ENCODE results near the gene ZBTB20. TPM values are rescaled to one million over a fixed set of nuclear protein-coding genes. Genes with fewer than 3 reads are reported as not detected.

Gene ZBTB20
- total and polyA plus RNA-seq, 2 donors (not counting 1 experiment from before 2014, with no cell fraction given): 4.0 to 123 TPM

DNA sequence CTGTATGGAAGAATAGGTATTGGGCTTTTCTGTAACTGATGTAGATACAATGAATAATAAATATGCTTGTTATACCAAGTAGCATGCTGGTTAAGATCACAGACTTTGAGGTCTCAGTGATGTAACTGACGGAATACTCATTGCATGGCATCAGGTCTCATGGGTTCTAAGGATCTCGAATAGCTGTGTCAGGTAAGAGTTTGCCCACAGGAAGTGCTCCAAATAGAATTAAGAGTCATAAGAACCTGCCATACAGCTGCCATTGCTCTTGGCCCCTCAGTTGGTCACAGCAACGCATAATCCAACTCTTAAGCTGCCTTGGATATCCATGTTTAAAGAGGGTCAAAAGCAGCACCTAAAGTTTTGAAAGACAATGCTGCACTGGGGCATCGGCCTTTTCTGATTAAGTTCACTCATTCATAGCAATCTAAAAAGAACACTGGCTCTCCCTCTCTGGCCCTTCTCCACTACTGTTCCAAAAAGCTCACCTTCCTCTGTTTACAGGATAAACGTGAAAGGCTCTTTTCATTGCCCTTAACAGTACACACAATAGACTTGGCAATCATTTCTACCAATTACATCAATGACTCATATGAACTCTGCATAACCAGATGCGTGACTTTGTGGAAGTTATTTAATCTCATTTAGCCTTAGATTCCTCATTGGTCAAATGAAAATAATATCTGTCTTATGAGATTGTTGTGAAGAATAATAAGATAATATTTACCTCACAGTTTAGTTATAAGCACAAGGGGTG, 74.6 kb downstream of the ZBTB20 start:
- 91% methylated on average over 5 of the region's 6 CpGs for WGBS (ENCODE audit: insufficient coverage)
- DNase-seq: no peak
- Mint-ChIP-seq H3K4me1 (peaks cover 4% of the 10 kb centered on the region), H3K27ac (no peak overlapping the region), H3K27me3 (no peaks in the 10 kb centered on the region), H3K4me3 (no peak overlapping the region), H3K9me3 (ENCODE audit: insufficient read depth) (no peaks in the 10 kb centered on the region)
- CTCF ChIA-PET: no interaction called here
- H3K4me2 ChIP-seq (replicated peaks; ENCODE audit: low read depth, low read length, poor library complexity, severe bottlenecking): no peak overlapping the region
- intact Hi-C loops (cut with micrococcal nuclease): no loop called here
- POLR2A ChIA-PET: no interaction called here
- no peak overlapping the region for H3K4me3 ChIP-seq (ENCODE audit: control extremely low read depth in 1 of 5, extremely low read depth in 1 of 5, insufficient read depth in 1 of 5, low read depth in 2 of 5, low read length in 4 of 5)
- H3K4me1 ChIP-seq (ENCODE audit: control insufficient read depth in 2 of 2, insufficient read depth in 2 of 2, low read length in 2 of 2): no peaks in the 10 kb centered on the region
- no peak overlapping the region for H3K27ac ChIP-seq (ENCODE audit: low read length in 2 of 2)
- peaks cover 30% of the 10 kb centered on the region for H4K20me1 ChIP-seq (ENCODE audit: control insufficient read depth, insufficient read depth, low read length, poor library complexity, severe bottlenecking)
- TF ChIP-seq, protein P1, sequence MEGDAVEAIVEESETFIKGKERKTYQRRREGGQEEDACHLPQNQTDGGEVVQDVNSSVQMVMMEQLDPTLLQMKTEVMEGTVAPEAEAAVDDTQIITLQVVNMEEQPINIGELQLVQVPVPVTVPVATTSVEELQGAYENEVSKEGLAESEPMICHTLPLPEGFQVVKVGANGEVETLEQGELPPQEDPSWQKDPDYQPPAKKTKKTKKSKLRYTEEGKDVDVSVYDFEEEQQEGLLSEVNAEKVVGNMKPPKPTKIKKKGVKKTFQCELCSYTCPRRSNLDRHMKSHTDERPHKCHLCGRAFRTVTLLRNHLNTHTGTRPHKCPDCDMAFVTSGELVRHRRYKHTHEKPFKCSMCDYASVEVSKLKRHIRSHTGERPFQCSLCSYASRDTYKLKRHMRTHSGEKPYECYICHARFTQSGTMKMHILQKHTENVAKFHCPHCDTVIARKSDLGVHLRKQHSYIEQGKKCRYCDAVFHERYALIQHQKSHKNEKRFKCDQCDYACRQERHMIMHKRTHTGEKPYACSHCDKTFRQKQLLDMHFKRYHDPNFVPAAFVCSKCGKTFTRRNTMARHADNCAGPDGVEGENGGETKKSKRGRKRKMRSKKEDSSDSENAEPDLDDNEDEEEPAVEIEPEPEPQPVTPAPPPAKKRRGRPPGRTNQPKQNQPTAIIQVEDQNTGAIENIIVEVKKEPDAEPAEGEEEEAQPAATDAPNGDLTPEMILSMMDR (IDR thresholded peaks at IDR 0.05): no peak
- TF ChIP-seq EZH2 (IDR thresholded peaks at IDR 0.05; ENCODE audit: borderline replicate concordance, insufficient read depth, low read depth, low read length, poor library complexity, severe bottlenecking): no peak
- no peak overlapping the region for H3K9ac ChIP-seq (ENCODE audit: low read length)
- no peak overlapping the region for H2AFZ ChIP-seq (ENCODE audit: insufficient read depth, low read depth, low read length, poor library complexity, severe bottlenecking)
- H3K79me2 ChIP-seq (ENCODE audit: control insufficient read depth, insufficient read depth, low read length): peaks cover 4% of the 10 kb centered on the region
- ATAC-seq (ENCODE audit: low read depth): no peak
- H3K27me3 ChIP-seq (replicated peaks in 1 of 4; ENCODE audit: control extremely low read depth in 1 of 4, control insufficient read depth in 3 of 4, insufficient read depth in 4 of 4, low read length in 3 of 4): no peaks in the 10 kb centered on the region
- H3K9me3 ChIP-seq (ENCODE audit: control extremely low read depth in 1 of 3, control insufficient read depth in 2 of 3, insufficient read depth in 1 of 3, low read length in 2 of 3): no peaks in the 10 kb centered on the region
- H3K36me3 ChIP-seq (replicated peaks in 1 of 2; ENCODE audit: control extremely low read depth in 1 of 2, control insufficient read depth in 1 of 2, extremely low read depth in 1 of 2, insufficient read depth in 2 of 2, low read length in 1 of 2): peaks cover 0 to 7% of the 10 kb centered on the region in 2 experiments

DNA sequence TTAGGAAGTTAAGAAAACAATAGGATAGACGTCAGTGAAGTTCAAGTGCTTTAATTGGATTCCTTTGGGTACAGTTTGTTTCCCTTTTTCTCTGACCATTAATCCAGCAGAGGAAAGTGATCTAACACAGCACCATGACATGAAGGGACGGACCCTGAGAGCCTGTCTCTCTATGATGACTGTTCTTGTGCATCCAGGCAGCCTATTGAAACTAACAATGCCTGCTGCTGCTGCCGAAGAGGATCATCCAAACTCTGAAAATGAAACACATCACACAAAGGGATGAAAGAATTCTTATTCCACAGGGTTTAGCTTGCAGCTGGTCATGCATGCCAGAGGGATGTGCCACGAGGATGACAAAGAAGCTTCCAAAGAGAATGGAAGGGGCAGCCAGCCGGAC, 75.5 kb downstream of the ZBTB20 start:
- peaks cover 25% of the 10 kb centered on the region for H4K20me1 ChIP-seq (ENCODE audit: control insufficient read depth, insufficient read depth, low read length, poor library complexity, severe bottlenecking)
- no peak overlapping the region for H3K9ac ChIP-seq (ENCODE audit: low read length)
- H3K4me3 ChIP-seq (ENCODE audit: control extremely low read depth in 1 of 5, extremely low read depth in 1 of 5, insufficient read depth in 1 of 5, low read depth in 2 of 5, low read length in 4 of 5): no peak overlapping the region
- Mint-ChIP-seq H3K4me3 (no peak overlapping the region), H3K4me1 (peaks cover 4% of the 10 kb centered on the region), H3K27me3 (no peaks in the 10 kb centered on the region), H3K27ac (no peak overlapping the region), H3K9me3 (ENCODE audit: insufficient read depth) (no peaks in the 10 kb centered on the region)
- peaks cover 4% of the 10 kb centered on the region for H3K79me2 ChIP-seq (ENCODE audit: control insufficient read depth, insufficient read depth, low read length)
- CTCF ChIA-PET: no interaction called here
- DNase-seq (no peak), ATAC-seq (ENCODE audit: low read depth) (no peak)
- intact Hi-C loops (cut with micrococcal nuclease): no loop called here
- no peak overlapping the region for H3K4me2 ChIP-seq (replicated peaks; ENCODE audit: low read depth, low read length, poor library complexity, severe bottlenecking)
- H3K4me1 ChIP-seq (ENCODE audit: control insufficient read depth in 2 of 2, insufficient read depth in 2 of 2, low read length in 2 of 2): no peaks in the 10 kb centered on the region
- H3K27ac ChIP-seq (ENCODE audit: low read length in 2 of 2): no peak overlapping the region
- no peaks in the 10 kb centered on the region for H3K9me3 ChIP-seq (ENCODE audit: control extremely low read depth in 1 of 3, control insufficient read depth in 2 of 3, insufficient read depth in 1 of 3, low read length in 2 of 3)
- no peaks in the 10 kb centered on the region for H3K27me3 ChIP-seq (replicated peaks in 1 of 4; ENCODE audit: control extremely low read depth in 1 of 4, control insufficient read depth in 3 of 4, insufficient read depth in 4 of 4, low read length in 3 of 4)
- H3K36me3 ChIP-seq (replicated peaks in 1 of 2; ENCODE audit: control extremely low read depth in 1 of 2, control insufficient read depth in 1 of 2, extremely low read depth in 1 of 2, insufficient read depth in 2 of 2, low read length in 1 of 2): peaks cover 0 to 7% of the 10 kb centered on the region in 2 experiments
- POLR2A ChIA-PET: no interaction called here
- TF ChIP-seq EZH2 (IDR thresholded peaks at IDR 0.05; ENCODE audit: borderline replicate concordance, insufficient read depth, low read depth, low read length, poor library complexity, severe bottlenecking): no peak
- TF ChIP-seq, protein P1 (IDR thresholded peaks at IDR 0.05): no peak
- no peak overlapping the region for H2AFZ ChIP-seq (ENCODE audit: insufficient read depth, low read depth, low read length, poor library complexity, severe bottlenecking)
- WGBS (ENCODE audit: insufficient coverage): 80% methylated on average over 2 of the region's 5 CpGs

Data from B cell (primary cell).